Natural killer cell (primary cell): ENCODE results near the gene RXFP4. TPM values are rescaled to one million over a fixed set of nuclear protein-coding genes. Genes with fewer than 3 reads are reported as not detected.

Experiments used
- ATAC-seq, 3 donors: fragments of 150-1000 bp in 2 of 3; fragments of 200-7000 bp in 1 of 3; cut with Tn5 transposase; 1 replicate in 1 of 3; 2 replicates in 2 of 3; pipeline ENCODE4 v1.10.0; 2021; ENCODE audit warnings: mild to moderate bottlenecking in 2 of 3, moderate library complexity in 2 of 3
- DNase-seq, 2 donors: peaks; one replicate each; pipeline versions ENCODE4 v3.0.0 to v3.0.0-alpha.2; 2013 to 2021; ENCODE audit warnings: mixed read lengths in 1 of 2
- H3K27ac ChIP-seq: one replicate; pipeline ENCODE4 v1.5.1; 2013; ENCODE audit warnings: mild to moderate bottlenecking, low read length
- H3K27me3 ChIP-seq: one replicate; pipeline ENCODE4 v1.6.1; 2013; ENCODE audit warnings: low read length; ENCODE audit not compliant: control insufficient read depth, insufficient read depth
- H3K36me3 ChIP-seq: one replicate; pipeline ENCODE4 v1.6.1; 2013; ENCODE audit warnings: low read length; ENCODE audit not compliant: control insufficient read depth, insufficient read depth
- H3K4me1 ChIP-seq: one replicate; pipeline ENCODE4 v1.6.1; 2013; ENCODE audit warnings: low read length; ENCODE audit not compliant: control insufficient read depth, insufficient read depth
- H3K4me3 ChIP-seq: one replicate; pipeline ENCODE4 v1.5.1; 2013; ENCODE audit warnings: low read length
- H3K9me3 ChIP-seq: one replicate; pipeline ENCODE4 v1.6.1; 2013; ENCODE audit warnings: low read length; ENCODE audit not compliant: control insufficient read depth, insufficient read depth
- H3K27ac Mint-ChIP-seq, 2 donors: one replicate each; pipeline ENCODE4 v1.8.0; 2022; ENCODE audit warnings: mild to moderate bottlenecking in 2 of 2, mixed read lengths in 2 of 2, moderate library complexity in 1 of 2
- H3K27me3 Mint-ChIP-seq, 2 donors: one replicate each; pipeline ENCODE4 v1.8.0; 2022; ENCODE audit warnings: low read depth in 2 of 2, mixed read lengths in 2 of 2
- H3K36me3 Mint-ChIP-seq: one replicate; pipeline ENCODE4 v1.8.0; 2022; ENCODE audit warnings: mixed read lengths
- H3K4me1 Mint-ChIP-seq, 2 donors: one replicate each; pipeline ENCODE4 v1.8.0; 2022; ENCODE audit warnings: mixed read lengths in 2 of 2
- H3K4me3 Mint-ChIP-seq: one replicate; pipeline ENCODE4 v1.8.0; 2022; ENCODE audit warnings: mild to moderate bottlenecking, moderate library complexity, mixed read lengths
- H3K9me3 Mint-ChIP-seq, 2 donors: one replicate each; pipeline ENCODE4 v1.8.0; 2022; ENCODE audit warnings: mixed read lengths in 2 of 2
- WGBS: methylation state at CpG from one replicate; pipeline ENCODE4 v1.1.7; 2013; ENCODE audit warnings: missing lambda C conversion rate; ENCODE audit not compliant: insufficient coverage; 5-methylcytosine and 5-hydroxymethylcytosine counted together
- intact Hi-C: fragments of 100-400 bp; cut with micrococcal nuclease; formaldehyde crosslinking; loops from one replicate; pipeline ENCODE4 v1.14.2; 2022
- total RNA-seq, 4 donors: library from RNA; stranded (reverse); fragments of 120-200 nt in 1 of 4; gene quantifications; one replicate each; pipeline versions ENCODE4 v1.2.3 to v1.2.4, GENCODE V29; 2013 to 2022
- TF ChIP-seq, protein P1 (sequence below): fragments of 200-600 bp; IDR thresholded peaks from one replicate; pipeline ENCODE4 v1.8.0; 2022; ENCODE audit warnings: antibody characterized with exemption

Gene RXFP4
- total RNA-seq, 3 donors from 2014 or later (not counting 1 experiment from before 2014, with no cell fraction given), result not detected

GRCh38 chr1:155969377-155969791 is 27.9 kb downstream of the RXFP4 start:
- peak overlapping the region; percentile 89 to 90 for H3K27ac Mint-ChIP-seq
- H3K4me1 Mint-ChIP-seq, result peaks cover 81 to 86% of the 10 kb centered on the region in 2 donors
- H3K4me3 Mint-ChIP-seq, result peak overlapping the region; percentile 73
- TF ChIP-seq, protein P1, sequence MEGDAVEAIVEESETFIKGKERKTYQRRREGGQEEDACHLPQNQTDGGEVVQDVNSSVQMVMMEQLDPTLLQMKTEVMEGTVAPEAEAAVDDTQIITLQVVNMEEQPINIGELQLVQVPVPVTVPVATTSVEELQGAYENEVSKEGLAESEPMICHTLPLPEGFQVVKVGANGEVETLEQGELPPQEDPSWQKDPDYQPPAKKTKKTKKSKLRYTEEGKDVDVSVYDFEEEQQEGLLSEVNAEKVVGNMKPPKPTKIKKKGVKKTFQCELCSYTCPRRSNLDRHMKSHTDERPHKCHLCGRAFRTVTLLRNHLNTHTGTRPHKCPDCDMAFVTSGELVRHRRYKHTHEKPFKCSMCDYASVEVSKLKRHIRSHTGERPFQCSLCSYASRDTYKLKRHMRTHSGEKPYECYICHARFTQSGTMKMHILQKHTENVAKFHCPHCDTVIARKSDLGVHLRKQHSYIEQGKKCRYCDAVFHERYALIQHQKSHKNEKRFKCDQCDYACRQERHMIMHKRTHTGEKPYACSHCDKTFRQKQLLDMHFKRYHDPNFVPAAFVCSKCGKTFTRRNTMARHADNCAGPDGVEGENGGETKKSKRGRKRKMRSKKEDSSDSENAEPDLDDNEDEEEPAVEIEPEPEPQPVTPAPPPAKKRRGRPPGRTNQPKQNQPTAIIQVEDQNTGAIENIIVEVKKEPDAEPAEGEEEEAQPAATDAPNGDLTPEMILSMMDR, result no peak
- ATAC-seq (no peak), DNase-seq (peak in 1 of 2 donors; percentile 22)
- intact Hi-C loops, result no loop called here
- Histone ChIP-seq H3K27me3 (no peaks in the 10 kb centered on the region), H3K4me1 (peaks cover 93% of the 10 kb centered on the region), H3K9me3 (no peaks in the 10 kb centered on the region), H3K4me3 (no peak overlapping the region), H3K27ac (peak overlapping the region; percentile 24), H3K36me3 (peaks cover 51% of the 10 kb centered on the region)
- H3K9me3 Mint-ChIP-seq, result no peaks in the 10 kb centered on the region
- no peaks in the 10 kb centered on the region for H3K27me3 Mint-ChIP-seq
- WGBS, result 88% methylated on average over 6 of the region's 9 CpGs
- no peaks in the 10 kb centered on the region for H3K36me3 Mint-ChIP-seq

- H3K27me3 Mint-ChIP-seq, result no peaks in the 10 kb centered on the region
- Histone ChIP-seq H3K36me3 (peaks cover 38% of the 10 kb centered on the region), H3K9me3 (no peaks in the 10 kb centered on the region), H3K27me3 (no peaks in the 10 kb centered on the region), H3K27ac (peak overlapping the region; percentile 50), H3K4me1 (peaks cover 99% of the 10 kb centered on the region), H3K4me3 (no peak overlapping the region)
- TF ChIP-seq, protein P1, result no peak
- H3K4me3 Mint-ChIP-seq, result peak overlapping the region; percentile 73
- peak; percentile 54 to 82 (median 69) for ATAC-seq
- peak overlapping the region; percentile 89 to 90 for H3K27ac Mint-ChIP-seq
- peaks cover 94 to 99% of the 10 kb centered on the region in 2 donors for H3K4me1 Mint-ChIP-seq
- intact Hi-C loops, result no loop called here
- no peaks in the 10 kb centered on the region for H3K36me3 Mint-ChIP-seq
- H3K9me3 Mint-ChIP-seq, result no peaks in the 10 kb centered on the region
- DNase-seq, result peak in 1 of 2 donors; percentile 38
- WGBS, result 20% methylated on average over 11 of the region's 11 CpGs
Measured at GRCh38 chr1:155970531-155971167, 29.2 kb downstream of the RXFP4 start.

- H3K36me3 Mint-ChIP-seq, result no peaks in the 10 kb centered on the region
- H3K4me3 Mint-ChIP-seq, result peak overlapping the region; percentile 92
- no peak for ATAC-seq
- peak overlapping the region; percentile 24 for H3K27ac ChIP-seq
- peaks cover 23% of the 10 kb centered on the region for H3K36me3 ChIP-seq
- 79% methylated on average over 9 of the region's 9 CpGs for whole genome bisulfite sequencing
- peak overlapping the region; percentile 89 to 90 for H3K27ac Mint-ChIP-seq
- H3K27me3 Mint-ChIP-seq, result no peaks in the 10 kb centered on the region
- no peaks in the 10 kb centered on the region for H3K9me3 Mint-ChIP-seq
- peaks cover 99 to 100% of the 10 kb centered on the region in 2 donors for H3K4me1 Mint-ChIP-seq
- peak in 1 of 2 donors; percentile 3 for DNase-seq
- no peak overlapping the region for H3K4me3 ChIP-seq
- TF ChIP-seq, protein P1, result no peak
- intact Hi-C loops, result no loop called here
- H3K27me3 ChIP-seq, result no peaks in the 10 kb centered on the region
- H3K9me3 ChIP-seq, result no peaks in the 10 kb centered on the region
- H3K4me1 ChIP-seq, result peaks cover 97% of the 10 kb centered on the region
Measured at GRCh38 chr1:155971910-155972809, 30.7 kb downstream of the RXFP4 start.
